PFSK-1 (cell line): ENCODE data around the gene SSH3.
A peak's percentile ranks its signal among the peaks of the same experiment; 100 is the strongest.

ENCODE experiments used
- FOXP2 ChIP-seq: optimal IDR thresholded peaks from 2 replicates; pipeline ENCODE3; 2011; ENCODE audit warnings: borderline replicate concordance, control low read depth, inconsistent platforms; ENCODE audit not compliant: insufficient read depth; ENCODE audit errors: extremely low read length, extremely low read depth
- POLR2AphosphoS5 ChIP-seq: IDR thresholded peaks from 2 replicates; pipeline ENCODE4 v1.6.1; 2012; ENCODE audit warnings: low read depth, mild to moderate bottlenecking, control low read depth, low read length, moderate library complexity
- REST ChIP-seq, 2 experiments: IDR thresholded peaks; 2 replicates each; pipeline versions ENCODE4 v1.6.1 to v1.8.0; 2011 to 2012; ENCODE audit warnings: low read depth in 2 of 2, low read length in 2 of 2, control low read depth in 1 of 2, inconsistent platforms in 1 of 2, mild to moderate bottlenecking in 1 of 2, moderate library complexity in 1 of 2; ENCODE audit not compliant: insufficient read depth in 1 of 2
- SIN3A ChIP-seq: IDR thresholded peaks from 2 replicates; pipeline ENCODE4 v1.6.1; 2012; ENCODE audit warnings: mild to moderate bottlenecking, low read length, moderate library complexity, borderline replicate concordance; ENCODE audit not compliant: insufficient read depth
- TAF1 ChIP-seq: IDR thresholded peaks from 2 replicates; pipeline ENCODE4 v1.6.1; 2012; ENCODE audit warnings: low read length, control low read depth, borderline replicate concordance; ENCODE audit not compliant: insufficient read depth

Gene SSH3

GRCh38 chr11:67276781-67277230 lies 26.5 kb upstream of the SSH3 start:
- TF ChIP-seq TAF1 = no peak
- peak; percentile 39 for TF ChIP-seq FOXP2

GRCh38 chr11:67277231-67277961 lies 25.9 kb upstream of the SSH3 start:
- TF ChIP-seq POLR2AphosphoS5 (peak; percentile 15; the same call in 1 of the 2 replicates), TAF1 (no peak), FOXP2 (peak; percentile 62), SIN3A (peak; percentile 87; the same call in 1 of the 2 replicates), REST (IDR thresholded peaks at IDR 0.05; ENCODE audit: insufficient read depth in 1 of 2, low read depth in 2 of 2, low read length in 2 of 2) (0 out of 4 replicates have a peak, but pooled peaks of 1 of the 2 experiments have one; percentile 42)

- no peak for TF ChIP-seq REST (IDR thresholded peaks at IDR 0.05; ENCODE audit: insufficient read depth in 1 of 2, low read depth in 2 of 2, low read length in 2 of 2)
- no peak for TF ChIP-seq SIN3A
- TF ChIP-seq TAF1 = no peak
- TF ChIP-seq POLR2AphosphoS5 = no peak
- TF ChIP-seq FOXP2 = no peak
Observed at GRCh38 chr11:67278135-67278938, 25.0 kb upstream of the SSH3 start.

- TF ChIP-seq TAF1 = no peak
- TF ChIP-seq FOXP2 = no peak
- no peak for TF ChIP-seq SIN3A
- no peak for TF ChIP-seq REST (IDR thresholded peaks at IDR 0.05; ENCODE audit: insufficient read depth in 1 of 2, low read depth in 2 of 2, low read length in 2 of 2)
- TF ChIP-seq POLR2AphosphoS5 = no peak
Observed at GRCh38 chr11:67278939-67279588, 24.3 kb upstream of the SSH3 start.
